Measurements from ENCODE around the gene PRR15. TPM values are rescaled to one million over a fixed set of nuclear protein-coding genes. Genes with fewer than 3 reads are reported as not detected.

PRR15 gene
- total and polyA plus RNA-seq, 2 experiments from 2014 or later: 9.6 to 17.4 TPM

GRCh38 chr7:29555061-29555460 lies 8.6 kb upstream of the PRR15 start (continued):
- TF ChIP-seq ZNF462 (CRISPR knock-in tag; IDR thresholded peaks at IDR 0.05) (no peak), STAT1 (IDR thresholded peaks at IDR 0.05; ENCODE audit: unreplicated experiment) (no peak), NANOG (IDR thresholded peaks at IDR 0.05; ENCODE audit: borderline replicate concordance) (no peak), JUNB (IDR thresholded peaks at IDR 0.05; ENCODE audit: unreplicated experiment) (no peak), EZH2 (IDR thresholded peaks at IDR 0.05; ENCODE audit: low read depth, unreplicated experiment) (no peak), ZNF331 (CRISPR knock-in tag; IDR thresholded peaks at IDR 0.05; ENCODE audit: low read depth) (no peak), ZNF114 (CRISPR knock-in tag; IDR thresholded peaks at IDR 0.05) (no peak)

- peak overlapping the region; percentile 70; the same call in 1 of the 2 replicates for H3K4me2 ChIP-seq
- TF ChIP-seq ZNF462 (CRISPR knock-in tag; IDR thresholded peaks at IDR 0.05) (no peak), JUNB (IDR thresholded peaks at IDR 0.05; ENCODE audit: unreplicated experiment) (no peak), EZH2 (IDR thresholded peaks at IDR 0.05; ENCODE audit: low read depth, unreplicated experiment) (no peak), ZNF114 (CRISPR knock-in tag; IDR thresholded peaks at IDR 0.05) (no peak), POLR2AphosphoS5 (IDR thresholded peaks at IDR 0.05; ENCODE audit: low read depth) (no peak), CREB1 (CRISPR knock-in tag; IDR thresholded peaks at IDR 0.05; ENCODE audit: low read depth) (no peak)
Observed at GRCh38 chr7:29556405-29557195, 7.0 kb upstream of the PRR15 start.

More at GRCh38 chr7:29556405-29557195, 7.0 kb upstream of the PRR15 start:
- Histone ChIP-seq H4K20me1 (replicated peaks; ENCODE audit: insufficient read depth) (no peaks in the 10 kb centered on the region), H3K9me2 (ENCODE audit: insufficient read depth) (no peaks in the 10 kb centered on the region), H3F3A (replicated peaks; ENCODE audit: low read depth) (no peaks in the 10 kb centered on the region), H3K36me3 (ENCODE audit: insufficient read depth) (no peaks in the 10 kb centered on the region), H3K4me1 (ENCODE audit: insufficient read depth) (peaks cover 33% of the 10 kb centered on the region), H3K79me2 (replicated peaks; ENCODE audit: insufficient read depth) (no peaks in the 10 kb centered on the region), H3K27ac (ENCODE audit: low read depth) (no peak overlapping the region), H3K27me3 (ENCODE audit: insufficient read depth) (no peaks in the 10 kb centered on the region), H2AFZ (no peak overlapping the region), H3K4me3 (no peak overlapping the region)
- Mint-ChIP-seq H3K36me3 (ENCODE audit: low read depth) (peaks cover 6% of the 10 kb centered on the region; the same call in 1 of the 3 replicates), H3K4me3 (no peak overlapping the region), H3K27ac (no peak overlapping the region), H3K4me1 (peaks cover 31% of the 10 kb centered on the region), H3K27me3 (ENCODE audit: insufficient read depth, low read depth, poor library complexity) (peaks cover 8% of the 10 kb centered on the region), H3K9me3 (no peaks in the 10 kb centered on the region)
- ATAC-seq (no peak), DNase-seq (ENCODE audit: low spot score) (no peak)

Data from GM23338 (cell line).